HFFc6 (cell line): ENCODE results near the gene PER3. TPM values are rescaled to one million over a fixed set of nuclear protein-coding genes. Genes with fewer than 3 reads are reported as not detected.

Experiments used
- DNase-seq: peaks from one replicate; pipeline ENCODE4 v3.0.0-alpha.2; 2018
- H3K27ac Mint-ChIP-seq: 2 replicates; pipeline ENCODE4 v1.8.0; 2020; ENCODE audit warnings: mild to moderate bottlenecking, mixed read lengths
- H3K27me3 Mint-ChIP-seq: 2 replicates; pipeline ENCODE4 v1.8.0; 2021; ENCODE audit warnings: mild to moderate bottlenecking, moderate library complexity, mixed read lengths; ENCODE audit not compliant: insufficient read depth
- H3K36me3 Mint-ChIP-seq: 2 replicates; pipeline ENCODE4 v1.8.0; 2021; ENCODE audit warnings: low read depth, mixed read lengths
- H3K4me1 Mint-ChIP-seq: 2 replicates; pipeline ENCODE4 v1.8.0; 2020; ENCODE audit warnings: low read depth, mixed read lengths
- H3K4me3 Mint-ChIP-seq: 2 replicates; pipeline ENCODE4 v1.8.0; 2020; ENCODE audit warnings: mild to moderate bottlenecking, moderate library complexity, mixed read lengths
- H3K9me3 Mint-ChIP-seq: 2 replicates; pipeline ENCODE4 v1.8.0; 2020; ENCODE audit warnings: mild to moderate bottlenecking, mixed read lengths
- long read RNA-seq: library from polyadenylated mRNA; unstranded; transcript quantifications from one replicate; pipeline ENCODE4 v2.0.0, GENCODE V29; 2019
- total RNA-seq, 6 experiments: library from RNA; stranded (reverse); fragmentation: NEBNext Ultra II Directional; extraction: Animal tissue kit (Norgen Biotek cat#: 25700); gene quantifications; 2 replicates in 1 of 6; 3 replicates in 5 of 6; pipeline ENCODE4 v1.2.3, GENCODE V29; 2021
- TF ChIP-seq, protein P1 (sequence below): fragments of 200-600 bp; sonication (generic); IDR thresholded peaks from 2 replicates; pipeline ENCODE4 v1.5.0; 2021; ENCODE audit warnings: antibody characterized with exemption, mild to moderate bottlenecking

PER3 gene
- total RNA-seq: 1 to 10 TPM; 5.7 to 8.1 (median 7.7) TPM
- long read RNA-seq, partial matches to known transcripts: 0 of 1 reads
- long read RNA-seq, other reads (novel, unspliced or antisense): 1 of 1 reads

DNA sequence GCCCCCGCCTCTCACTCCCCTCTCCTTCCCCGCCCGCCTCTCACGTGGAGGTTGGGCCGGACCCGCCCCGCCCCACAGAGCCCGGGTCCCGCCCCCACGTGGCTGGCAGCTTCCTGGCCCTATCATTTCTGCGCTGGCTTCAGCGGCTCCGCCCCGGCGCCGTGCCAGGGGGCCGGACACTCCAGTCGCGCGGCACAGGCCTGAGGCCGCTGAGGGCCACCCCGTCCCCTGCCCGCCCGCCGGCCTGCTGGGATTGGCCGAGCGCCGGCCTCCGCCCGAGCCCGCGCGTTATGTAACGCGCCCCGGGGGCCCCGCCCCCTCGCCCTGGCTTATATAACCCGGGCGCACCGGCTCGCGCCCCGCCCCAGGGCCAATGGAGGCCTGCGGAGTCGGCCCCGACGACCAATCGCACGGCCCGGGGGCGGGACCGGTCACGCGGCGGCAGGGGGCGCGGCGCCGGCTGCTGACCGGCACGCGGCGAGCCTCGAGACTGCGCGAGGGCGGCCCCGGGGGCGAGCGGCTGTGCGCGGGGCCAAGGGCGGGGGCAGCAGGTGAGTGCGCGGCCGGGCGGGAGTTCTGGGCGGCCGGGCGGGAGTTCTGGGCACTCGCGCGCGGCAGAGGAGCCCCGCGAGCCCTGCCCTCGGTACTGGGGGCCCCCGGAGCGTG lies at the start of gene PER3:
TSS of gene PER3 (plus strand) at position 466 of the 666 bp plus-strand sequence. CDS start 587 bp downstream, outside the sequence.
- H3K27ac Mint-ChIP-seq: peak within 1 kb of the TSS; percentile 82
- peaks cover 25% of the 10 kb centered on the region for H3K36me3 Mint-ChIP-seq

DNA sequence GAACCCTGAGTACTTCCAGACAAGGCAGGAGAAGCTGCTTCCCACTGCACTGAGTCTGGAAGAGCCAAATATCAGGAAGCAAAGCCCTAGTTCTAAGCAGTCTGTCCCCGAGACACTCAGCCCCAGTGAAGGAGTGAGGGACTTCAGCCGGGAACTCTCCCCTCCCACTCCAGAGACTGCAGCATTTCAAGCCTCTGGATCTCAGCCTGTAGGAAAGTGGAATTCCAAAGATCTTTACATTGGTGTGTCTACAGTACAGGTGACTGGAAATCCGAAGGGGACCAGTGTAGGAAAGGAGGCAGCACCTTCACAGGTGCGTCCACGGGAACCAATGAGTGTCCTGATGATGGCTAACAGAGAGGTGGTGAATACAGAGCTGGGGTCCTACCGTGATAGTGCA lies 46.0 kb upstream of the PER3 start:
- peaks cover 56% of the 10 kb centered on the region for H3K27me3 Mint-ChIP-seq
- no peak for DNase-seq
- H3K4me3 Mint-ChIP-seq: no peak overlapping the region
- no peaks in the 10 kb centered on the region for H3K4me1 Mint-ChIP-seq
- TF ChIP-seq, protein P1, sequence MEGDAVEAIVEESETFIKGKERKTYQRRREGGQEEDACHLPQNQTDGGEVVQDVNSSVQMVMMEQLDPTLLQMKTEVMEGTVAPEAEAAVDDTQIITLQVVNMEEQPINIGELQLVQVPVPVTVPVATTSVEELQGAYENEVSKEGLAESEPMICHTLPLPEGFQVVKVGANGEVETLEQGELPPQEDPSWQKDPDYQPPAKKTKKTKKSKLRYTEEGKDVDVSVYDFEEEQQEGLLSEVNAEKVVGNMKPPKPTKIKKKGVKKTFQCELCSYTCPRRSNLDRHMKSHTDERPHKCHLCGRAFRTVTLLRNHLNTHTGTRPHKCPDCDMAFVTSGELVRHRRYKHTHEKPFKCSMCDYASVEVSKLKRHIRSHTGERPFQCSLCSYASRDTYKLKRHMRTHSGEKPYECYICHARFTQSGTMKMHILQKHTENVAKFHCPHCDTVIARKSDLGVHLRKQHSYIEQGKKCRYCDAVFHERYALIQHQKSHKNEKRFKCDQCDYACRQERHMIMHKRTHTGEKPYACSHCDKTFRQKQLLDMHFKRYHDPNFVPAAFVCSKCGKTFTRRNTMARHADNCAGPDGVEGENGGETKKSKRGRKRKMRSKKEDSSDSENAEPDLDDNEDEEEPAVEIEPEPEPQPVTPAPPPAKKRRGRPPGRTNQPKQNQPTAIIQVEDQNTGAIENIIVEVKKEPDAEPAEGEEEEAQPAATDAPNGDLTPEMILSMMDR: no peak
- no peak overlapping the region for H3K27ac Mint-ChIP-seq
- no peaks in the 10 kb centered on the region for H3K9me3 Mint-ChIP-seq
- H3K36me3 Mint-ChIP-seq: no peaks in the 10 kb centered on the region

More for the DNA sequence above, at the start of gene PER3:
- peak; percentile 94 for DNase-seq
- Mint-ChIP-seq H3K4me3 (peak within 1 kb of the TSS; percentile 88), H3K4me1 (peaks cover 9% of the 10 kb centered on the region), H3K9me3 (no peaks in the 10 kb centered on the region), H3K27me3 (peaks cover 3% of the 10 kb centered on the region)
- TF ChIP-seq, protein P1: no peak

DNA sequence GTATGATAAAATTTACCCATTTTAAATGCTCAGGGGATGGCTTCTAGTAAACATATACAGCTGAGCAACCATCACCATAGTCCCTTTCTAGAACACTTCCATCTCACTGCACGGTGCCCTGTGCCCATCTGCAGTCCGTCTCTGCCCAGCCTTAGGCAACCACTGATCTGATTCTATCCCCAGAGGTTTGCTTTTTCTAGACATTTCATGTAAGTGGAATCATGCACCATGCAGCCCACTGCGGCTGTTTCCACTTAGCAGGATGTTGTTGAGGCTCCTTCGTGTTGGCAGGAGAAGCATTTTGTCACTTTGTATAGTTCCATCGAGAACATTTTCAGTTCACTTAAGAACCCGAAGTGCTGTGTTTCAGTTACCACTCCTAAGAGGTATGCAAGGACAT lies 40.7 kb upstream of the PER3 start:
- DNase-seq: no peak
- Mint-ChIP-seq H3K4me1 (no peaks in the 10 kb centered on the region), H3K4me3 (no peak overlapping the region), H3K9me3 (no peaks in the 10 kb centered on the region), H3K36me3 (no peaks in the 10 kb centered on the region), H3K27ac (no peak overlapping the region), H3K27me3 (peaks cover 44% of the 10 kb centered on the region)
- TF ChIP-seq, protein P1: no peak

DNA sequence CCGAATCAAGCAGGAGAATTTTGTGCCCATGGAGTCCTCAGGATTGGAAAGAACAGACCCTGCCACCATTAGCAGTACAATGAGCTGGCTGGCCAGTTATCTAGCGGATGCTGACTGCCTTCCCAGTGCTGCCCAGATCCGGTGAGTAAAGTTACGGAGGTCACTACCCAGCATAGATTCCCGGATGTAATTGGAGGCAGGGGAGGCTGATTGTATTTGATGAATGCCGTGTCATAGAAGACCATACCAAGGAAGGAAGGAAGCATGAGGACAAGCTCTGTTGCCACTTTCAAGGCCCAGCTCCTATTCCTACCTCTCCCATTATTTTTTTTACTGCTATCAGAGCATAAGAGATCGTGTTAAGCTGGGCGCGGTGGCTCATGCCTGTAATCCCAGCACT lies 39.2 kb upstream of the PER3 start:
- H3K4me1 Mint-ChIP-seq: no peaks in the 10 kb centered on the region
- TF ChIP-seq, protein P1: no peak
- no peak for DNase-seq
- H3K36me3 Mint-ChIP-seq: no peaks in the 10 kb centered on the region
- no peaks in the 10 kb centered on the region for H3K9me3 Mint-ChIP-seq
- no peak overlapping the region for H3K4me3 Mint-ChIP-seq
- H3K27me3 Mint-ChIP-seq: peaks cover 43% of the 10 kb centered on the region
- H3K27ac Mint-ChIP-seq: no peak overlapping the region

DNA sequence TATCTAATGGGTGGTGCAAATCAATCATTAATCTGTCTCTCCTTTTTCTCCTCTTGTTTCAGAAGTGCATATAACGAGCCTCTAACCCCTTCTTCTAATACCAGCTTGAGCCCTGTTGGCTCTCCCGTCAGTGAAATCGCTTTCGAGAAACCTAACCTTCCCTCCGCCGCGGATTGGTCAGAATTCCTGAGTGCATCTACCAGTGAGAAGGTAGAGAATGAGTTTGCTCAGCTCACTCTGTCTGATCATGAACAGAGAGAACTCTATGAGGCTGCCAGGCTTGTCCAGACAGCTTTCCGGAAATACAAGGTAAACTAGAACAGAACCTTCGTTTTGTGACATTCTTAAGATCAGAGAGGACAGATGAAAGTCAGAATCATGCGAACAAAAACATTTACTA lies 38.3 kb upstream of the PER3 start:
- Mint-ChIP-seq H3K36me3 (no peaks in the 10 kb centered on the region), H3K27me3 (peaks cover 43% of the 10 kb centered on the region), H3K27ac (no peak overlapping the region)

More for the DNA sequence above, 38.3 kb upstream of the PER3 start:
- TF ChIP-seq, protein P1: no peak
- Mint-ChIP-seq H3K4me1 (no peaks in the 10 kb centered on the region), H3K9me3 (no peaks in the 10 kb centered on the region), H3K4me3 (no peak overlapping the region)
- DNase-seq: no peak
